HuH-7.5 (cell line): Measurements from ENCODE around the gene PPP1R2.

Experiments used
- DNase-seq: peaks from one replicate; pipeline ENCODE4 v3.0.0; 2011; ENCODE audit warnings: low spot score

Gene PPP1R2

DNA sequence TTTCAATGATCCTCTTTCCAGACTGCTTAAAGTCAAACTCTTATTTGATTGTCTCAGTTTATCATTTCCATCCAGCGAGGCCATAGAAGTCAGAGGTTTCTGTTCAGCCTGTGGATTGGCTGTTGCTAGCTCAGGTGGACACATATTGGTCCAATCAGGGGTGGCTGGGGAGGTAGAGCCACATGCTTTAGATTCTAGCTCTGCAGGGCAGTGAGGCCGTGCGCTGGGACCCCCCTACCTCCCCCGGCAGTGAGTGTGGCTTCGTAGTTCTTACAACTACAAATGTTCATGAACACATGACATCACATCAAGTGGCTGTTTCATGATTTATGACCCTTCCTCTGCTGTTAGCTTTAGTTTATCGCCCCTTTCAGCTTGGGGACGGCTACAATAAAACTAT lies 22.6 kb upstream of the PPP1R2 start:
- DNase-seq, result no peak

DNA sequence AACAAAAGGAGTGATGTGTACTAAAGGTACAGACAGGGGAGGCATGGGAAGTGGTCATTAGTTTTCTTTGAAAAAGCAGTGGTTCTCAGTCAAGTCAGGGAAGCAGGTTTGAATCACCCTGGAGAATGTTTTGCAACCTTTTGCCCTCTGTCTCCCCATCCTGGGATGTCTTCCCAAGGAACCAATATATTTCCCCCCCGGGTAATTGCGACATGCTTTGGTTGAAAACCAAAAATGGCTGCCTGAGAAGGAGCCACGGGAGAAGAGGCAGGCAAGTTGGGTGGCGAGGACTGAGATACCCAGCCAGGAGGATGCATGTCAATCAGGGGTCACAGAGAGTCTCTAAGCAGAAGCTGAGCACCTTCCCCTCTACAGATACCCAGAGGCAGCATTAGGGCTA lies 20.2 kb upstream of the PPP1R2 start:
- no peak for DNase-seq

DNA sequence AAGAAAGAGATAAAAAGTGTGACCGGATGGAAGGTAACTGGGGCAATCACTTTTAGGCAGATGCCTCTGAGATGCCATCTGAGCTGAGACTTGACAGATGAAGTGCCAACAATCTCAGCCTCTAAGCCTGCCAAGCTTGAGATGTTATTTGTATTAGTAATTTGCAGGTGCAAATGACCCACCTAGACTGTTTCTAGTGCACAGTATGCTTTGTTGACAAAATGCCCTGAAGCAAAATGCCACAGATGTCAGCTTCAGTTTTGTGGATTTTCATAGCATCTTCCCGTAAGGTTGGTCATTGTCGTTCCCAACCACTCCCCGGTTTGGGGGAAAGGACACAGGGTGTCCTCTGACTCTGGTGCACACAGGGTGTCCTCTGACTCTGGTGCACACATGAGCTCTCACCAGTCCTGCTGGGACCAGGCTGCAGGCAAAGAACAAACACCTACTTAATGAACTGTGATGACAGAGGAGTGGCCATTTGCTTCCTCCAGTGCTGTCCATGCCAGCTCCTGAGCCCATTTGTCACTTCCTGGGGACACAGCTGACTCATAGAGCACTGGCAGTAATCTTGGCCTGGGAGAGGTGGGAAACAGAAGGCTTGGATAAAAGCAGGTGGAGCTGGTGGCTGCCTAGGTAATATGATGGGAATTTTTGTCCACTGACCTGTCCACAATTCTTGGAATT lies 16.7 kb upstream of the PPP1R2 start:
- DNase-seq, result no peak

DNA sequence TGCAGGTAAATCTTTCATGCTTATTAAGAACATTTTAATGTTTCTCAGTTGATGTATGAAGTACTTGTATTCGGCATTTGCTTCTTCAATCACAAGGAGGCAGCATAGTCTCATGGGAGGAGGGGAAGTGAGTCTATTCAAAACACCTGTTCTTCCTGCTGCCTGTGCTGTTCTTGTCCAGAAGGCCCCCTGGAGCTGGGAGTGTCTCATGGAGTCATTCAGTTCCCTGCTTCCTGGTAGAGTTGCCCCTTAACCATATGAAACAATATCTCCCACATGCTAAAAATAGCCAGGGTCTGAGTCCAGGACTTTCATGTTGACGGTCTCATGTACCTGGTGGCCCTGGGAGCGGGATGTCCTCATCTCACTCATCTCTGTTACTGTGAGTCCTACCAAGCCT lies 15.5 kb upstream of the PPP1R2 start:
- no peak for DNase-seq

DNA sequence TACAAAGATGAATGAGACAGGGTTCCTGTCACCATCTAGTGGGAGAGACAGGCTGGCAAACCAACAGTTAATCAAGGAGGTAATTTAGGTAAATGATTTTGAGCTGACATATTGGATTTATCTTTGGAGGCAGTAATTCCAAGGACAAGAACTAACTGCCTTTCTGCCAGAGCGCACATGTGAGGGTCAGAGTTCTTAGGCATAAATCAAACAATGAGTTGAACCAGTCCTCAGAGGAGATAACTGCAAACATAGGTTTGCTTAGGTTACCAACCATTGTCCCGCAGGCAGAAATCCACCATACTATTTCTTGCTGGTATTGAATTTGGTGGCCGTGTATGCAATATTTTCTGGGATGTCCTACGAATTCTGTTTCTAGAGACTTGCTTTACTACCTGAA lies 14.2 kb upstream of the PPP1R2 start:
- no peak for DNase-seq

DNA sequence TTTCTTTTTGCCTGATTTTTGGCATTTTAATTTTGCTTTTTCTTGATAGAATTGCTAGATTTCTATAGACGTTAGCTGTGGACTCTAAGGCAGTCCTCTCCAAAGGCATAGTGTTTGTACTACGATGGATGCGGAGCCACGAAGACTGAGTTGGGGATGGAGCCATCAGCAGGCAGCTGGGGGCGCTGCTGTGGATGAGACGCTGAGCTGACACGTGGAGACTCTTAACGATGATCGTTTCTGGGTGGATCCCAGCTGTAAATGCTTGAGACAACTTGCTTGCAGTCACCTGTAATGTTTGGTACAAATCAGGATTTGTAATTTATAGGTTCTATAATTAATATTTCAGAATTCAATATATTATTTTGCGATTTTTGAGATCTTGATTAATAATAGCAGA lies 13.3 kb upstream of the PPP1R2 start:
- DNase-seq, result no peak

DNA sequence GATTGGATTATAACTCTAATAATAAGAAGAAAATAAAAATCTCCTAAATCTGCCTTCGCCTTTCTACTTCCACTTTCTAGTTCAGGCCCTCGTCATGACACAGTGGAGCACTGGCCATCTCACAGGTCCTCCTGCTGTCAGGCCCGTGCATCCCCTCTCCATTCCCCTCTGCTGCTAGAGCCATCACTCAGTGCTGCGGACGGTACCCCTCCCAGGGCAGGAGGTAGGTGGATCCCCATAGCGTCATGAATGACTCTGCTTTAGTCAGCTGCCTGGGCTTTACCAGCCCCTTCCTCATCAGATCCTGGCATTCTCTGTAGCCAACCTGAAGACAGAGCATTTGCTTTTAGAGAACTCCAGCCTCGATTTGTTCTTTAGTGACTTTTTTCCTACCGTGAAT lies 12.0 kb upstream of the PPP1R2 start:
- no peak for DNase-seq

DNA sequence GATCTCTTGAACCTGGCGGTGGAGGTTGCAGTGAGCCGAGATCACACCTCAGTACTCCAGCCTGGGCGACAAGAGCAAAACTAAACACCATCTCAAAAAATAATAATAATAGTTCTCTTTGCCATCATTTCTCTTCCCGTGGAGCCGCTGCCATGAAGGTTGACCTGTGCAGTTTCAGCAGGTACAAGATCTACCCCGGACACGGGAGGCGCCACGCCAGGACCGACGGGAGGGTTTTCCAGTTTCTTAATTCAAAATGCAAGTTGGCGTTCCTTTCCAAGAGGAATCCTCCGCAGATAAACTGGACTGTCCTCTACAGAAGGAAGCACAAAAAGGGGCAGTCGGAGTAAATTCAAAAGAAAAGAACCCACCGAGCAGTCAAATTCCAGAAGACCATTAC lies 11.3 kb upstream of the PPP1R2 start:
- DNase-seq, result no peak

DNA sequence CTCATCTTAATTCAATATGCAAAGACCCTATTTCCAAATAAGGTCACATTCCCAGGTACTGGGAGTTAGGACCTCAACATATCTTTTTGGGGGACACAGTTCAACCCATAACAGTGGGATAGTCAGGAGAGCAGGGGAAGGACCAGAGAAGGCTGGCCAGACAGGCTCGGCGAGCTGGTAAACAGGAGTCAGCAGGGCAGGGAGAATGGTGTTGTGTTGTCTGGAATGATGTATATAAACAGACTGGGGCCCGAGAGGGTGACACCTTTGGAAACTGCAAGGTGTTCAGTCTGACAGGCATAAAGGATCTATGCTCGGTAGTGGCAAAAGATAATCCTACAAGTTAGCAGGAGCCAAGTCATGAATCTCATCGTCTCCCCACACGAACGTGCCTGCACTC lies 10.1 kb upstream of the PPP1R2 start:
- DNase-seq, result no peak

DNA sequence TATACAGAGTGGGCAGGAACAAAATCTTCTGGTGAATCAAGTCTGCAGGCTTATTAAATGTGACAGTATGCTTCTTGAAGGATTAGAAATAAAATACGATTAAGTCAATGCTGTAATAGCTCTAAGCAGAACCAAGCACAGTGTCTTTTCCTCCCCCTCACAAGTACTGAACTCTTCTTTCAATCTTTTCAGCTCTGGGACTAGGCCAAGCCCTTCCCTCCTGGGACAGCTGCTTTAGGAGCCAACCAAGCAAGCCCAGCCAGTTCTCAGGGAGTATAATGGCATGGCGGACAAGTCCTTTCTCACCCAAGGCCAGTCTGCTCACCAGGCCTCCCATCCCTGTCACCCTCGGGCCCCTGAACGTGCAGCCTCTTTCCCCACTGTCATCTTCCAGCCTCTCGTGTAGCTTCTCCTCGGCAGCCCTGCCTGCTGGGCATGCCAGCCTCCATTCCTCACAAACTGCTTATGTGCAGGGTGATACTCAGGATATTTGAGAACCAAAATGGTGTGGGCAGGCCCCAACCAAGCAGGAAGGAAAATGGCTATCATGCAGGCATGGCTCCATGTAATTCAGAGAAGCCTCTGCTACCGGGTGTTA lies 8.4 kb upstream of the PPP1R2 start:
- DNase-seq, result no peak

DNA sequence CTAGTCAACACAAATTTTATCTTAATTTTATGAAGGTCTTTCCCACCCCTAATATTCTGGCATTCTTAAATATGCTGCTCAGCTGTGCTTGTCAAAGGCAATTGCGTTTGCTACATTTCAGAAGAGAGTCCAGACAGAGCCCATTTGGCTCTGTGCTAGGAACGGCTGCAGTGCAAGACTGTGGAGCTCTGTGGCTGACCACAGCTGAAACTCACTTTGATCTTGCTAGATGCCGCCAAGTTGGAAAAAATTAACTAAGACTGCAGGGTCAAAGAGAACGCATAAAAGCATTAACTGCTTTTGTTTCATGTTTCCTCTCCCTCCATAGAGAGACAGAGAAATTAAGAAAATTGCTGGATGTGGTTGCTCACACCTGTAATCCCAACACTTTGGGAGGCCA lies 7.6 kb upstream of the PPP1R2 start:
- no peak for DNase-seq

DNA sequence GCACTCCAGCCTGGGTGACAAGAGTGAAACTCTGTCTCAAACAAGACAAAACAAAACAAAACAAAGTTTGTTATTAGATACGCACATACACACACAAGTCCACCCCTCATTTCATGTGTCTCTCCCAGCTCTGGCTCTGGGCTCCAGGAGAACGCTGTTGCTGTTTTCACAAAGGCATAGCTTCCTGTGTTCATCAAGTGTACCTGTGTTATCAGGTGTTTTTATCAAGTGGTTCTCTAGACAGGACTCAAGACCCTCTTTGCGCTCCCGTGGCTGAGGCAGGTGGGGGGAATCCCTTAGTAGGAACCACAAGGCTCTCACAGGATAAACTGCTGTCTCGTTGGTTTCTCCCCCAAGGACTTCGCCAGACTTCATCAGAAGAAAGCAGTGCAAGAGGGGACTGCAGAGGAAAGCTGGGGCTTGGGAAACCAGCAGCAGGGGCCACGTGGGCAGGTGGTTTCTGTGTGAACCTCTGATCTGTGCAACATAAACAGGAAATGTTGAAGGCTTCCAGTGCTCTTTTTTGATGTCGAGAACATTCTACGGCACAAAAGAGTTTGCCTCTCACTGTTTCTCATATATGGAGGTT lies 6.9 kb upstream of the PPP1R2 start:
- no peak for DNase-seq

DNA sequence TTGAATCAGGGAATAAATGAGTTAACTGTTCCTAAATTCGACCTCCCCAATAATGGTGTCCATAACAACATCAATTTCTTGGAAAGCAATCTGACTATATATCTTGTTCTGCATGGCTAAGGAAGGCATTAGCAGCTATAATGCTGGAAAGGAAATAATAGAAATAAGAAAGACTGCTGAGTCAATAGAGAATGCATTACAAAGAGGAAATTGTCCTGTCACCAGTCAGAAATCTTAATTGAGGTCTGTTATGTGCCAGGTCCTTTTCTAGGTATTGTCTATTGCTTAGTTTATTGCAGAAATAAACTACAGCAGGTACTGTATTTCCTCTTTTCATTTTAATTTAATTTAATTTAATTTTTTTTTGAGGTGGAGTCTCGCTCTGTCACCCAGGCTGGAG lies 5.9 kb upstream of the PPP1R2 start:
- no peak for DNase-seq

DNA sequence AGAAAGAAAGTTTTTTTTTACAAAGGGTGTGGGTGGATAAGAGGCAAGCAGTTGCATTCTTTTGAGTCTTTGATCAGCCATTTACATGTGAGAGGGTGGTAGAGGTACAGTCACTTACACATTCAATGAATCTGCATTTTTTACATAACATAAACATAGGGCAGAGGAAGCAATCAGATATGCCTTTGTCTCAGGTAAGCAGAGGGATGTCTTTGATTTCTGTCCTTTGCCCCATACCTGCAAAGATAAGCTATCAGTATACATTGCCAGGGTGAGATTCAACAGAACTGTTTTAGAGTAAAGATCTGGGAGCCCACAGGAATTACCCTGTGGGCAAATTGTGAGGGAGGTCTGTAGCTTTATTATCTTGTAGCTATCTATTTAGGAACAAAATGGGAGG lies 5.4 kb upstream of the PPP1R2 start:
- DNase-seq, result no peak

DNA sequence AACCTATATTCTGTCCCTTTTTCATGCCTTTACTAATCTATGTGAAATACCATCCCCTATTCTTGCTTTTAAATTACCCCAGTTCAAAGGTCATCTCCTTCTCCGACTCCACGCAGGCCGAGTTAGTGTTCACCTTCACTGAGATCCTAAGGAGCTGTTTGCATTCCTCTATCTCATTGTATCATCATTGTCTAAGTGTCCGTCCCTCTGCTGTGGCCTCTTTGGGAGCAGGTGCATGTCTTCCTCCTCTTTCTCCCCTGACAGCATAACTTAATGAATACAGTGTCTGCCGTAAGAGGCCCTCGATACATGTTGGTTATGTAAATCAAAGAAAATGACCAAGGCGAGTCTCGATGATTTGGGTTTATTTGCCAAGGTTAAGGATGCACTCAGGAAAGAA lies 4.9 kb upstream of the PPP1R2 start:
- no peak for DNase-seq

DNA sequence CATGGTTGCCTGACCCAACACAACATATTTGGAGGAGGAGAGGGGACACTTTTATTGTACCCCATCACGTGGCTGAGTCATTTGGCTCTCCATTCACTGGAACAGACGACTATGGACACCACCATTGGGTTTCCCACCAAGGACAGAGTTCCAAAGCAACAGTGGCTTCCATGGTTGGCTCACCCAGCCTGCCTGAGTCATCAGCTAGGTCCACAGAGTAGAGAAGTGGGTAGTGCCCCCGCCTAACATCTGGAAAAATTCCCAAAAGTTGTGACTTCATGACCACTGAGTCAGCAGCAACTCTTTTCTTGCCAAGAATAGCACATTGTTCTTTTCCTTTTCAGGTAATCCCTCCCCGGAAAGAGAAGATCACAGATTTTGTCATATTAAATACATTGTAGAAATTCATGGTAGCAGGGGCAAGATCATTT lies 3.0 kb upstream of the PPP1R2 start:
- DNase-seq, result no peak

DNA sequence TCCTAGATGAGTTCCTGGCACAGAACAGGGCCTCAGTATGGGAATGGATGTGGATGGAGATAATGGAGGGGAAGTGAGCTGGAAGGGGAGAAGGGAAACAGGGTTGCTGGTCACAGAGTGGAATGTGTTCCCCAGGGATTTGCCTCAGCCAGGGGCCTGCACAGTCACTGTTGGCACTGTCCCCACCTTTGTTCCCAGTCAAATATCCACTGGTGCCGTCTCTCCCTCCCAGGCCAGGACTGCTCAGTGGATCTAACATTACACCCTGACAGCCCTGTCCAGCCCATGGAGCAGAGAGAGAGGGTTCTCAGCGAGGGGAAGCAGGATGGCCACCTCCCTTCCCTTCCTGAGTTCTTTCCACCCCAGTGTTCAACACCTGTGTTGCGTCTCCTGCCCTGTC lies 1.5 kb upstream of the PPP1R2 start:
- no peak for DNase-seq

DNA sequence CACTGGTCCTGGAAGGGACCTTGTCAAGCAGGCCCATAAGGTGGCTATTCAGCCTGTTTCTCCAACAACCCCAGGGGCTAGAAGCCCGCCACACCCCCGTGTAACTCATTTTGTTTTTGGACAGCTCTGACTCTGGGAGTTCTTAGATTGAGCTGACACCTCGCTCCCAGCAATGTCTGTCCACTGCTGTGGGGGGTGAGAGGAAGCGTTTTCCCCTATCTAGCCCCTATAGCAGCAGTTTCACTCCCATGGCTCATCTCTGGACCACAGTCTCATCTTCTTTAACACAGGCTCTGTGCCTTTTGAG lies 1.1 kb upstream of the PPP1R2 start:
- DNase-seq, result no peak

DNA sequence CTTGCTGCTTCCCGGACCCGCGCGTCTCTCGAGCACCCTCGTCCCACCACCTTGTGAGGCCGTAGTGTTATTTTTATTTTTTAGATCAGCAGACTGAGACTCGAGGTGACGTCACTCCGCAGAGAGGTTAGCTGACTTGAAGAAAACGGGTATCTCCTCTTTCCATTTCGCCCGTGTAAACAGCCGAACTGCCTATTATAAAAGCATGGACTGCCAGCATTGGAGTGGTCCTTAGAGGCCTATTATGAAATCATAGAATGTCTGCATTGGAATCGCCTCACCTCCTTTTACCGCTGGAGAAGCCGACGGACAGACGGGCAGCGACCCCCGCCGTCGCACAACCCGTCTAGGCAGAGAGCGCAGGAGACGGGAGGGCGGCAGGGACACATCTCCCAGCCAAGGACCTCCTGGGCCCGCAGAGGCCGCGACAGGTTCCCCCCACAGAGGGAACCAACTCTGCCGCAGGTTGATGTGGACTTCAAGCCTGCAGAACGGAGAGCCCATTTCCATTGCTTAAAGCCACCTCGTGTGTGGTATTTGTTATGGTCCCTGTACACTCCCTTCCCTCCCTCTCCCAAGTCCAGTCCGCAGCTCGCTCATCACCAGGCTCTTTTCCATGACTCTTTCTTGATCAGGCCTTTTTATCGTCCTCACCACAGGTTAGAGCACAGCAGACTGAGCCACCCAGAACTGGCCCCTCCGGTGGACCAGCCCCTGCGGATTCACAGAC lies 540 bp upstream of the PPP1R2 start:
- DNase-seq, result peak; percentile 16

DNA sequence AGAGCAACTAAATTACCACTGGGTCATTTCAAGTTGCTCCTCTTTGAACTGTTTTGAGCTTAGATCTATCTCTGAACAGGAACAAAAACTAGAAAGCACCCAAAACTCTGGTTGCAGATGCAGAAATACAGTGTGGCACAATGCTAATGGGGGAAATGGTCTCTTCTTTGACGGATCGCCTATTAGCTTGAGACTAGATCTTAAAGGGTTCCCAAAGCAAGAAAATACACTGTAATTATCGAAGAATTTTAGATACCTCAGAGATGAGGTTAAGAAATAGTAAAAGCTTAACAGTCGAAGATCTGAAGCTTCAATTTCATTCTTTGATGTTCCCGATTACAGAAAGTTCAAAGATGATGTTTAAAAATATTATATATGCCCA lies 818 bp downstream of the PPP1R2 start:
- no peak for DNase-seq

DNA sequence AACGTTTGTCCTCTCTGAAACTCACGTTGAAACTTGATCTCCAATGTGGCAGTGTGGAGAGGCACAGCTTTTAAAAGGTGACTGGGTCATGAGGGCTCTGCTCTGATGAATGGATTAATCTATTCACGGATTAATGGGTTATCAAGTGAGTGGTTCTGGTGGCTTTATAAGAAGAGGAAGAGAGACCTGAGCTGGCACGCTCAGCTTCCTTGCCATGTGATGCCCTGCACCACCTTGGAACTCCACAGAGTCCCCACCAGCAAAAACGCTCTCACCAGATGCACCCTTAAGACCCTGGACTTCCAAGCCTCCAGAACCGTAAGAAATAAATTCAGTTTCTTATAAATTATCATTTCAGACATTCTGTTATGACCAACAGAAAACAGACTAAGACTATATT lies 2.6 kb downstream of the PPP1R2 start:
- no peak for DNase-seq

DNA sequence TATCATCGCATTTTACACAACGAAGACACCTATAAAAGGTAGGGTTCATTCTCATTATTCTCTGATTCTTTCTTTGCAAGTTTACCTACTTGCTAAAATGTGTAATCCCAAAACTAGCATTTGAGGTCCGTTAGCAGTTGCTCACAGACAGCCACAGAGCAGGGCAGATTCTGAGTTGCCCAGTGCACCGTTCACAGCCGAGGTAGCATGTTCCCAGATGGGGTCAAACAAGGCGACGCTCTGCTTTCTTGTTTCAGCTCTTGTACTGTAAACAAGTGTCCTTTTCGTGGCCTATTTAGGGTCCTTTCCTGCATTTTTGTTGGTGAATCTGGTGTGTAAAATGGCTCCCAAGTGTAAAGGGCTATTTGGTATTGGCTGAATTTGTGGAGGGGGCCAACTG lies 3.1 kb downstream of the PPP1R2 start:
- no peak for DNase-seq

DNA sequence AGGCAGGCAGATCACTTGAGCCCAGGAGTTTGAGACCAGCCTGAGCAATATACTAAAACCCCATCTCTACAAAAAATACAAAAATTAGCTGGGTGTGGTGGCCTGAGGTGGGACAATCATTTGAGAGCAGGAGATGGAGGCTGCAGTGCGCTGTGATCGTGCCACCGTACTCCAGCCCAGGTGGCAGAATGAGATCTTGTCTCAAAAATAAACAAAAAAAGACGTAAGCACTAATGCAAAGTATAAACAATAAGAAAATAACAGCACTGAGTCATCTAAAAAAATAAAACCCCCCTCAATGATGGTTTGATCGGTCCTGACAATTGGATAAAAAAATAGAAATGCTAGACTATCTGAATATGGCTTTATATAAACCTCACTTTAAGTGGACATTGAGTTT lies 3.6 kb downstream of the PPP1R2 start:
- DNase-seq, result no peak

DNA sequence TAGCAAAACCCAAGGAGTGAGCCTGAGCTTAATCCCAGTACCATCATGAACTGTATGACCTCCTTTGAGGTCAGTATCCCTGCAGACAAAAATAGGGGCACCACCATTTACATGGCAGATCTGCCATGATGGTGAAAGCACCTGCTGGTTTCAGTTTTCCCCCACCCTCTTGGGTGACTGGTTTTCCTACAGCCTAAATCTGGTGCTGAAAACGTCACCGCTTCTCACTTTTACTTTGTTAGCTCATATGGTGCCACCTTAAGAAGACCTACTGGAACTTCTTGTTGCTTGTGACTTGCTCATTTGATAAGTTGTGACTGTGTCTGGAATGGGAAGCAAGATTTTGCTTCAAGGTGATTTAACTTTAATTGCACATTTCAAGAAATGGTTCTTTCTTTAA lies 5.1 kb downstream of the PPP1R2 start:
- no peak for DNase-seq
